ENCODE measurements around the gene MTHFD2L. TPM values are rescaled to one million over a fixed set of nuclear protein-coding genes. Genes with fewer than 3 reads are reported as not detected.
A peak's percentile ranks its signal among the peaks of the same experiment; 100 is the strongest.

MTHFD2L gene
- total and polyA plus RNA-seq, 2 donors (not counting 3 experiments of a cell fraction or from before 2014, with no cell fraction given) = 6.9 to 15.2 TPM

DNA sequence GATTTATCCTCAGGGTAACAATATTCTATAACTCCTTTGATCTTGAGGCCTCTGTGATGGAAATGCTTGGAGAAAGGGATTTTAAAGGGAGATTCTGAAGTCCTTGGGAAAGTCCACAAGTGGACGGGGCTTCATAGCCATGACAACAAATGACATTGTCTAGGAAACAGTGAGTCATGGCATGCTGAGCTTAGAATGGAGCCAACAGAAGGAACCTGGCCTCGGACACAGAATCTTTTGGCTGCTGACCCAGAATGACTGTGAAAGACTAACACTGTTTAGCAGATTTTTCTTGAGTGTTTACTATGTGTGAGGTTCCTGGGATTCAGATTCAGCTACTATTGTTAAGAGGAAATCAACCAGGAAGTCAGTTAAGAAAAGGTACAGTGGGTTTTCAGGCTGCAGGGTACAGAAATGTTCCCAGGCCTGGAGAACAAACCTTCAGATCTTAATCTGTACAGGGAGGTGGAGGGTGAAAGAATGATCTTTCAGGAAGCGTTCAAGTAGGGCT lies 40.8 kb upstream of the MTHFD2L start:
- intact Hi-C loops (cut with micrococcal nuclease) = loop anchor here (1.0 to 5.0 kb wide), 6 partner anchors 8 to 860 kb away; partner anchors contain the start of genes ANKRD17, CXCL2 and CXCL3

More for the DNA sequence above, 40.8 kb upstream of the MTHFD2L start:
- Histone ChIP-seq H3K9me1 (replicated peaks; ENCODE audit: control insufficient read depth, extremely low read depth, insufficient read depth, low read length) (no peaks in the 10 kb centered on the region), H3K9me3 (replicated peaks; ENCODE audit: control insufficient read depth, insufficient read depth, low read length) (no peaks in the 10 kb centered on the region), H2AFZ (ENCODE audit: low read depth, low read length) (peak overlapping the region; percentile 50), H3K79me2 (ENCODE audit: control insufficient read depth, insufficient read depth, low read length) (no peaks in the 10 kb centered on the region), H3K27me3 (ENCODE audit: control insufficient read depth in 2 of 2, insufficient read depth in 2 of 2, low read length in 2 of 2) (no peaks in the 10 kb centered on the region), H3K4me2 (ENCODE audit: insufficient read depth, low read length) (peak overlapping the region; percentile 27), H3K4me1 (ENCODE audit: control insufficient read depth, extremely low read depth, insufficient read depth, low read length) (peaks cover 18% of the 10 kb centered on the region), H3K4me3 (replicated peaks in 1 of 3; ENCODE audit: insufficient read depth in 1 of 3, low read depth in 1 of 3, low read length in 3 of 3) (no peak overlapping the region), H3K36me3 (ENCODE audit: control insufficient read depth in 2 of 2, extremely low read depth in 1 of 2, insufficient read depth in 2 of 2, low read length in 2 of 2) (no peaks in the 10 kb centered on the region), H4K20me1 (replicated peaks; ENCODE audit: control insufficient read depth, extremely low read depth, insufficient read depth, low read length) (no peaks in the 10 kb centered on the region), H3K9ac (replicated peaks; ENCODE audit: extremely low read depth, insufficient read depth, low read length) (peak overlapping the region; percentile 66), H3K27ac (ENCODE audit: insufficient read depth, low read depth, low read length) (peak overlapping the region; percentile 91)
- no TSS peak for BruUV-seq (replicated peaks)
- DNase-seq (ENCODE audit: low read depth, low spot score) = peak; percentile 99
- ChIA-PET POLR2A (interaction anchor here (2.3 kb wide), 1 partner anchor 18 kb away, joined by 7 read pairs; the partner anchor contains the start of gene CXCL2), CTCF (interaction anchor here (0.7 to 3.8 kb wide), 9 partner anchors 8 to 524 kb away, joined by 3 to 30 read pairs (median 5); partner anchors contain the start of genes CXCL2 and CXCL3)
- peak; percentile 97 for FAIRE-seq
- TF ChIP-seq, protein P1, sequence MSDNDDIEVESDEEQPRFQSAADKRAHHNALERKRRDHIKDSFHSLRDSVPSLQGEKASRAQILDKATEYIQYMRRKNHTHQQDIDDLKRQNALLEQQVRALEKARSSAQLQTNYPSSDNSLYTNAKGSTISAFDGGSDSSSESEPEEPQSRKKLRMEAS (IDR thresholded peaks at IDR 0.05; ENCODE audit: insufficient read depth, insufficient read length) = no peak
- TF ChIP-seq EZH2 (IDR thresholded peaks at IDR 0.05; ENCODE audit: borderline replicate concordance, low read depth, low read length, severe bottlenecking) (no peak), FOS (IDR thresholded peaks at IDR 0.05; ENCODE audit: borderline replicate concordance, insufficient read depth, low read length) (peak; percentile 89), POLR2A (IDR thresholded peaks at IDR 0.05; ENCODE audit: low read depth, low read length) (no peak), GATA2 (IDR thresholded peaks at IDR 0.05; ENCODE audit: insufficient read depth, insufficient read length, low read depth, low read length) (peak; percentile 79), JUN (IDR thresholded peaks at IDR 0.05; ENCODE audit: borderline replicate concordance, insufficient read depth, insufficient read length, low read depth) (peak; percentile 98), POLR2AphosphoS5 (IDR thresholded peaks at IDR 0.05; ENCODE audit: insufficient read depth, low read depth, low read length) (peak; percentile 57), MYC (IDR thresholded peaks at IDR 0.05; ENCODE audit: low read depth, low read length) (no peak)
- TF ChIP-seq, protein P2, sequence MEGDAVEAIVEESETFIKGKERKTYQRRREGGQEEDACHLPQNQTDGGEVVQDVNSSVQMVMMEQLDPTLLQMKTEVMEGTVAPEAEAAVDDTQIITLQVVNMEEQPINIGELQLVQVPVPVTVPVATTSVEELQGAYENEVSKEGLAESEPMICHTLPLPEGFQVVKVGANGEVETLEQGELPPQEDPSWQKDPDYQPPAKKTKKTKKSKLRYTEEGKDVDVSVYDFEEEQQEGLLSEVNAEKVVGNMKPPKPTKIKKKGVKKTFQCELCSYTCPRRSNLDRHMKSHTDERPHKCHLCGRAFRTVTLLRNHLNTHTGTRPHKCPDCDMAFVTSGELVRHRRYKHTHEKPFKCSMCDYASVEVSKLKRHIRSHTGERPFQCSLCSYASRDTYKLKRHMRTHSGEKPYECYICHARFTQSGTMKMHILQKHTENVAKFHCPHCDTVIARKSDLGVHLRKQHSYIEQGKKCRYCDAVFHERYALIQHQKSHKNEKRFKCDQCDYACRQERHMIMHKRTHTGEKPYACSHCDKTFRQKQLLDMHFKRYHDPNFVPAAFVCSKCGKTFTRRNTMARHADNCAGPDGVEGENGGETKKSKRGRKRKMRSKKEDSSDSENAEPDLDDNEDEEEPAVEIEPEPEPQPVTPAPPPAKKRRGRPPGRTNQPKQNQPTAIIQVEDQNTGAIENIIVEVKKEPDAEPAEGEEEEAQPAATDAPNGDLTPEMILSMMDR (IDR thresholded peaks at IDR 0.05; ENCODE audit: extremely low read depth in 1 of 2, insufficient read depth in 1 of 2, low read depth in 1 of 2, low read length in 2 of 2) = no peak
- dilution Hi-C loops (cut with MboI; ENCODE audit: extremely low pct_ligation_motif_present, low sequenced_read_pairs) = no loop called here
